ENCODE results near the gene SLC29A3. TPM values are rescaled to one million over a fixed set of nuclear protein-coding genes. Genes with fewer than 3 reads are reported as not detected.

SLC29A3 gene
- total RNA-seq, 2 experiments from 2014 or later, result 2.3 to 2.5 TPM

- H3K36me3 Mint-ChIP-seq (ENCODE audit: low read depth), result peaks cover 4% of the 10 kb centered on the region
- H3K27ac Mint-ChIP-seq, result no peak overlapping the region
- Histone ChIP-seq H3K4me3 (ENCODE audit: low read length) (no peak overlapping the region), H3K9me3 (ENCODE audit: control insufficient read depth in 1 of 2, insufficient read depth in 1 of 2, low read length in 2 of 2) (no peaks in the 10 kb centered on the region), H3K4me1 (ENCODE audit: insufficient read depth, low read length) (peaks cover 19% of the 10 kb centered on the region), H3K27ac (ENCODE audit: low read depth in 1 of 2, low read length in 2 of 2) (no peak overlapping the region), H3K27me3 (ENCODE audit: control insufficient read depth in 1 of 2, insufficient read depth in 2 of 2, low read length in 2 of 2) (no peaks in the 10 kb centered on the region), H3K36me3 (ENCODE audit: insufficient read depth, low read length) (no peaks in the 10 kb centered on the region)
- H3K27me3 Mint-ChIP-seq, result peaks cover 6% of the 10 kb centered on the region
- TF ChIP-seq CTCF (IDR thresholded peaks at IDR 0.05), result no peak
- DNase-seq (no peak), ATAC-seq (ENCODE audit: poor library complexity) (no peak)
- no peaks in the 10 kb centered on the region for H3K9me3 Mint-ChIP-seq
- H3K4me3 Mint-ChIP-seq, result no peak overlapping the region
- ChIA-PET POLR2A (interaction anchor here (0.6 kb wide), 1 partner anchor 773 kb away, joined by 4 read pairs; no protein-coding TSS in a partner anchor), CTCF (interaction anchor here (0.7 to 3.3 kb wide), 6 partner anchors 62 to 582 kb away, joined by 3 to 17 read pairs (median 4); partner anchors contain the start of gene VSIR)
- H3K4me1 Mint-ChIP-seq (ENCODE audit: low read depth), result peaks cover 18% of the 10 kb centered on the region
- intact Hi-C loops (cut with DNase I, micrococcal nuclease), result loop anchor here (1.0 to 10.0 kb wide), 11 partner anchors 60 to 1020 kb away; no protein-coding TSS in a partner anchor
Observed at GRCh38 chr10:71314694-71315225, 4.3 kb upstream of the SLC29A3 start.

GRCh38 chr10:71316056-71316785 is 2.8 kb upstream of the SLC29A3 start:
- ChIA-PET CTCF (interaction anchor here (0.6 to 3.3 kb wide), 3 partner anchors 61 to 918 kb away, joined by 3 to 17 read pairs (median 4); no protein-coding TSS in a partner anchor), POLR2A (no interaction called here)
- H3K4me3 ChIP-seq (ENCODE audit: low read length), result no peak overlapping the region
- H3K4me3 Mint-ChIP-seq, result no peak overlapping the region
- peaks cover 19% of the 10 kb centered on the region for H3K4me1 Mint-ChIP-seq (ENCODE audit: low read depth)
- no peaks in the 10 kb centered on the region for H3K27me3 ChIP-seq (ENCODE audit: control insufficient read depth in 1 of 2, insufficient read depth in 2 of 2, low read length in 2 of 2)
- no peak for DNase-seq
- peaks cover 4% of the 10 kb centered on the region for H3K36me3 Mint-ChIP-seq (ENCODE audit: low read depth)
- ATAC-seq (ENCODE audit: poor library complexity), result no peak
- peaks cover 26% of the 10 kb centered on the region for H3K4me1 ChIP-seq (ENCODE audit: insufficient read depth, low read length)
- peaks cover 4% of the 10 kb centered on the region for H3K27me3 Mint-ChIP-seq
- intact Hi-C loops (cut with DNase I, micrococcal nuclease), result loop anchor here (5.0 to 10.0 kb wide), 4 partner anchors 59 to 1019 kb away; no protein-coding TSS in a partner anchor
- H3K27ac ChIP-seq (ENCODE audit: low read depth in 1 of 2, low read length in 2 of 2), result no peak overlapping the region
- no peak for TF ChIP-seq CTCF (IDR thresholded peaks at IDR 0.05)
- no peaks in the 10 kb centered on the region for H3K36me3 ChIP-seq (ENCODE audit: insufficient read depth, low read length)
- no peaks in the 10 kb centered on the region for H3K9me3 Mint-ChIP-seq
- no peaks in the 10 kb centered on the region for H3K9me3 ChIP-seq (ENCODE audit: control insufficient read depth in 1 of 2, insufficient read depth in 1 of 2, low read length in 2 of 2)
- H3K27ac Mint-ChIP-seq, result no peak overlapping the region

DNA sequence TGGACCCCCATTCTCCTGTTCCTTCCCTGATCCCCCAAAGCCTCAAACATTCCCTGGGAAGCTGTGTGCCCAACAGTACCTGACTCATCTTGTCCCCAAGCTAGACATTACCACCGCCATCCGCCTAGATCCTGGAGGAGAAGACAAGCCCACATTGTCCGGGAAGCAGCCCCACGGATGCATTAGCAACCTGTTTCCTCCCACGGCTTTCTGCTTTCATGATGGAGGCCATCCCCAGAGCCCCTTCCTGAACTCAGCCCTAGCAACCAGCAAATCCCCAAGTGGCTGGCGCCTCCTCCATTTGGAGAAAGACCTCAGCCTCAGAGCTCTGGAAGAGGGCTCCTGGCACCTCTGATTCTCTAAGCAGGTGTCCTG is 2.3 kb upstream of the SLC29A3 start:
- H3K9me3 Mint-ChIP-seq, result no peaks in the 10 kb centered on the region
- peaks cover 4% of the 10 kb centered on the region for H3K36me3 Mint-ChIP-seq (ENCODE audit: low read depth)
- H3K4me3 Mint-ChIP-seq, result no peak overlapping the region
- Histone ChIP-seq H3K9me3 (ENCODE audit: control insufficient read depth in 1 of 2, insufficient read depth in 1 of 2, low read length in 2 of 2) (no peaks in the 10 kb centered on the region), H3K4me3 (ENCODE audit: low read length) (no peak overlapping the region), H3K36me3 (ENCODE audit: insufficient read depth, low read length) (no peaks in the 10 kb centered on the region), H3K27ac (ENCODE audit: low read depth in 1 of 2, low read length in 2 of 2) (no peak overlapping the region), H3K4me1 (ENCODE audit: insufficient read depth, low read length) (peaks cover 26% of the 10 kb centered on the region), H3K27me3 (ENCODE audit: control insufficient read depth in 1 of 2, insufficient read depth in 2 of 2, low read length in 2 of 2) (no peaks in the 10 kb centered on the region)
- POLR2A ChIA-PET, result no interaction called here
- intact Hi-C loops (cut with DNase I, micrococcal nuclease), result loop anchor here (5.0 to 10.0 kb wide), 4 partner anchors 58 to 1018 kb away; no protein-coding TSS in a partner anchor
- CTCF ChIA-PET, result interaction anchor here (0.6 kb wide), 1 partner anchor 917 kb away, joined by 3 read pairs; no protein-coding TSS in a partner anchor
- DNase-seq, result no peak
- peaks cover 19% of the 10 kb centered on the region for H3K4me1 Mint-ChIP-seq (ENCODE audit: low read depth)
- H3K27me3 Mint-ChIP-seq, result peaks cover 4% of the 10 kb centered on the region
- ATAC-seq (ENCODE audit: poor library complexity), result no peak
- no peak for TF ChIP-seq CTCF (IDR thresholded peaks at IDR 0.05)
- no peak overlapping the region for H3K27ac Mint-ChIP-seq
